Inflammatory macrophage (primary cell): ENCODE data around the gene TRHDE.

Experiments
- DNase-seq, 2 donors: peaks; one replicate each; pipeline ENCODE4 v3.0.0-alpha.2; 2020 to 2022

Gene TRHDE

GRCh38 chr12:72273851-72274351 lies 1.7 kb downstream of the TRHDE start:
- no peak for DNase-seq

DNA sequence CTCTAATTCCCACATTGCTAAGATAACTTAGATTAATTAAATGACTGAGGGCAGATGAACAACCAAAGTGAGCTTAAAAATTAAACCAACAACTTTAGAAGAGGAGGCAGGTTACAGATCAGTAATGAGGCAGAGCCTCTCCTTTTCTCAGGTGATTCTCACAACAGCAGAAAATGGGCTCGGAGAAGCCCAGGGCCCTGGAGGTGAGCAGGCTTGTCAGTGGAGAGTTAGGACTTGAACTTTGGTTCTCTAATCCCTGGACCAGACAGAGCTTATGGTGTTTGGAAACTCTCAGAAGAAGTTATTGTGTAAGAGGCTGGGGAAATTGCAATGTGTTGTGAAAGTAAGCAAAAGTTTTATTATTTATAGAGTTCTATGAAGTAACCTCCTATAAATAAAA lies 2.8 kb downstream of the TRHDE start:
- peak; percentile 60 to 75 for DNase-seq

DNA sequence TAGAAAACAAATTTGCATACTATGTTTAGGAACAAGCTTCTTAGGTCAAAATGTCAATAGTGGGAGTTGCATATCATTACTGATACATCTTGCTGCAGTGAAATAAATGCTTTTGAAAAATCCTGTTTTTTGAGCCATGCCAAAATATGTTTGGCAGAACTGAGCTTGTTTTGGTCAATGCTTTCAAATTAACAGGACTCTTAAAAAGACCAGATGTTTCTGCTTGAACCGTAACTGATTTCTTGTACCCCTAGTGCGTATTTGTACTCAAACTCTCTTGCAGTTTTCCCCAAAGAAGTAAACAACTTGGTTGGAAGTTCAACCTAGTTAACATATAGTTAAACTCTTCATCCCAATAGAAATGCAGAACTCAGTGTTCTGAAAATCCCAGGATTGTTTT lies 3.4 kb downstream of the TRHDE start:
- no peak for DNase-seq

GRCh38 chr12:72276181-72276805 lies 4.1 kb downstream of the TRHDE start:
- DNase-seq: no peak

DNA sequence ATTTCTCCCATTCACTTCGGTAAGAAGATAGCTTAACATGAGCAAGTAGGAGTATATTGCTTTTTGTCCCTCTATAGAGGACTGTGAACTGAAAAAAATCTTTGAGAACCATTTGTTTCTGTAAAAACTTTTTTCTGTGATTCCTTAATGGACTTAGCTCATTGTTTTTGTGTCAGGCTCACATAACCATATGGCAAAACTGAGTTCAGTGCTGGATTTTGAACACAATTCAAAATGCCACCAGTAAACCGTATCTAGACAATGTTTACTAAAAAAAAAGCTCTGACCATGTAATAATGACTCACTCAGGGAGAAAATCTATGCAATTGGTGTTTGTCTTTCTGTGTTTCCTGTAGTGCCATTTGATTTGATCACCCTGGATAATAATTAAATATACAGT lies 5.2 kb downstream of the TRHDE start:
- DNase-seq: no peak

GRCh38 chr12:72278894-72279293 lies 6.7 kb downstream of the TRHDE start:
- DNase-seq: no peak

DNA sequence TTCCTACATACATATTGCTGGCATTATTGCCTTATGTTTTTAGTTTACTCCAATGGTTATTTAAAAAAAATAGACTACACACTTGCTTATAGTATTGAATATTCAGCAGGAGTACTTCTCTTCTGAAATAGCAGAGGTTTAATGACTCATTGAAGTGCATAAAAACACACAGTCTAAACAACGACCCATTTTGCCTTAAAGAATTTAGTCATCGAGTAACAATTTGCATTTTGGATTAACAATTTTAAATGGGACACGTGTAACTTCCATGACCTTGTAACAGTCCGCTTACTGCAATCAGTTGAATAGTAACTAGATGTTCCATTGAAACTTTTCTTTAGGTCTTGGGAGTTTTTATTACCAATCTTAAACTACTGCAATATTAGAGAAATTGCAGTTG lies 9.0 kb downstream of the TRHDE start:
- DNase-seq: no peak

DNA sequence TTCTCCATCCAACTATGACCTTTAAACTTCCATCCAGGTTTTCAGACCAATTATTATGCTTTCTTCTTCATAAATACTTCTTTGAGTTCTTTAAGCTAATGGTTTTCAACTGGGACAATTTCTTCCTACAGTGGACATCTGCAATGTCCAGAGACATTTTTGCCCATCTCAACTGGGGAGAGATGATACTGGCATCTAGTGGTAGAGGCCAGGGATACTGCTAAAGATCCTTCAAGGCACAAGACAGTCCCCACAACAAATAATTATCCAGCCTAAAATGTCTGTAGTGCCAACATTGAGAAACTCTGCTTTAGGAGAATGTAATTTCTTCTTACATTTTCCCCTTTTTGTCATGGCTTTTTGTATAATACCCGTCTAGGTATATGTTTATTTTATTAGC lies 10.6 kb downstream of the TRHDE start:
- peak in 1 of 2 donors; percentile 10 for DNase-seq

- no peak for DNase-seq
These were observed 13.7 kb downstream of the TRHDE start for GRCh38 chr12:72285861-72286260.

- no peak for DNase-seq
These were observed 14.4 kb downstream of the TRHDE start for GRCh38 chr12:72286526-72286925.

DNA sequence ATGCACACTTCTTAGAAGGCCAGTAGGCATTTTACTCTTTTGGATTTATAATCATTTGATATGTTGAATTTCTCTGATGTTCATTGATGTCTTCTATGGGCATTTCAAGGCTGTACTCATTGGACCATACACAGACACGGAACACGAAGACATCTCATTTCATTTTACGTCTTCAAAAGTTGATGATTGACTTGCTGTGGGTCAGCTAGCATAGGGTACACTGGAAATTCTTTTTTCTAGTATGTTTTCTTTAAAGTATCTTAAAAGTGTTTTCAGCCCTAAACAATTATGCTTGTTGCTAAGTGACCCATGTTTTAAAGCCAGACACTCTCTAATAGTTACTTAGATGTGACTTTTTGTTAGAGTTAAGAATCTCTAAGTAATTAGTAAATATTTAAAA lies 16.3 kb downstream of the TRHDE start:
- no peak for DNase-seq

DNA sequence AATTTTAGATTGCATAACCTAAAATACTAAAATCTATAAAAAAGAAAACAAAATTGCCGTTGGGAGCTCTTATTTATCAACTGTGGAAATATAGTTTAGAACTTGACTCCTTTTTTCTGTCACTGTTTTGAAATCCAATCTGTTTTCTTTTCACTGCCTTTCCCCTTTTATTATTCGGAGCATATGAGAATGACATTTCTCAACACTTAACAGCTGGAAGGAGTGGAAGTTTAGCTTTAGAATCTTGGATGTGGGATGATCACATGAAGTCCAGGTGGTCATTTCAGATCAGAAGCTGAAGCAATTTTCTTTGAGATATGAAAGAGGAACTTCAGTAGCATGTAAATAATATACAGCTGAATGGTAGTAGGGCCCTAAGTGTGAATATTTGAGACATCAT lies 16.7 kb downstream of the TRHDE start:
- DNase-seq: no peak

DNA sequence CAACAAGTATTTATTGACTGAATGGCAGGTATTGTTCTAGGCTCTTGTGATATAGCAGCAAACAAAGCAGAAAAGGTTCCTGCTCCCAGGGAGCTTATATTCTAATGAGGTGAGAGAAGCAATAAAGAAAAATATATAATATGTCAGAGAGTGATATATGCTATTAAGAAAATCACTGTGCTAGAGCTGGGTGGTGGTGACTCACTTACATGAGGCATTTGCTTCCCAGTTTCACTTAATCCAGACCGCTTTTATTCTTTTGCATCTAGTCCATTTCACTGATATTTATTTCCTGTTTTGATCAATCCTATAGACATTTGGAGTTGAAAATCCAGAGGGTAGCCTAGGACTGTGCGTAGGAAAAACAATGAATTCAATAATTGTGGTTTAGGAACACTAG lies 17.5 kb downstream of the TRHDE start:
- DNase-seq: no peak

DNA sequence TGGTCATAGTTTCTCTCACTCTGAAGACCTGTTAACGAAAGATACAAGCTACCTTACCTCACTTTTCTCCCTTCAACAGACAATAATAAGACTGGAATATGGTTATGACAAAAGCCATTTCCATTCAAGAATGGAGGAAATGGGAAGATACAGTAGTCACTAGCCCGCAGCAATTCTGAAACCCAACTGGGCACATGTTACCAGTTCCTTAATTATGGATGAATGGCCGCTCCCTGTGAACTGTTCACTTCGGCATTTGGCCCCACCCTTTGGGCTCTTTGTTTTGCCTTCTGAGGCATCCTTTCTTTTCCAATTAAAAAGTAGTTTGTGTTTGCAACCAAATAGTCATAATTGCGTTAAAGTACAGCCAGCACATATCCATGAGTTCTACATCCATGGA lies 19.0 kb downstream of the TRHDE start:
- no peak for DNase-seq

DNA sequence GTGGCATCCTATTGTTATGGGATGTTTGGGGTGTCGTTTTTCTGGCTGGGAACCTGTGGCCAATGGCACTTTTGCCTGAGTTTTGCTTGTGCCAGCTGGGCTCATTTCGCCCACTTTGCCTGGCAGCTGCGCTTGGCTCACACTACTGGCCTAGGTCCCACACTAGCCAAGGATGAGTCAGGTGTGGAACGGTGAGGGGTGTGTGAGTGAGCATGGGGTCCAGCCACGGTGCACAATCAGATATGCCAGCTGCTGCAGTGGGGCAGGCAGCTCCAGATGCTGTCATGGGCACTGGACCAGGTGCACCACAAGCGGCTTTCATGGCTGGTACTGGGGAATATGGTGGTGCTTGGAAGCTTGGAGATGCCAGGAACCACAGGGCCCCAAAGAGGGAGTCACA lies 21.5 kb downstream of the TRHDE start:
- DNase-seq: no peak

- no peak for DNase-seq
These were observed 22.9 kb downstream of the TRHDE start for GRCh38 chr12:72295101-72295500.

GRCh38 chr12:72295744-72296143 lies 23.6 kb downstream of the TRHDE start:
- no peak for DNase-seq

GRCh38 chr12:72296389-72296788 lies 24.2 kb downstream of the TRHDE start:
- DNase-seq: no peak

GRCh38 chr12:72297666-72298065 lies 25.5 kb downstream of the TRHDE start:
- DNase-seq: no peak

DNA sequence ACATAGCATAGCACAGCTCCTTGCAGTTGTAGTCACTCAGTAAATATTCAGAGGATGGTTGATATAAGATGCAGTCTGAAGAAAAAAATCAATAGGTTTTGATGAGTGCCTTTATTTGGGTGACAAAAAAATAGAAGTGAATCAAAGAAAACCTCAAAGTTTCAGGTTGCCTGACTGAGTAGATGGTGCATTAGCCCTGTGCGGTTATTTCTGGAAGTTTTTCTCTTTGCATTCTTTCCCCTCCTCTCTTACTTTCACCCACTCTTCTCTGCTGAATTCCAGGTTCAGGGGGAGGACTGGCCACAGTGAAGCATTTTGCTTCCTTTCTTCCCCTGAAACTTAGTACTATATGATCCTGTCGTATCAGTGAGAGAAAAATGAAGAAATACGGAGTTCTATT lies 28.6 kb downstream of the TRHDE start:
- DNase-seq: no peak

DNA sequence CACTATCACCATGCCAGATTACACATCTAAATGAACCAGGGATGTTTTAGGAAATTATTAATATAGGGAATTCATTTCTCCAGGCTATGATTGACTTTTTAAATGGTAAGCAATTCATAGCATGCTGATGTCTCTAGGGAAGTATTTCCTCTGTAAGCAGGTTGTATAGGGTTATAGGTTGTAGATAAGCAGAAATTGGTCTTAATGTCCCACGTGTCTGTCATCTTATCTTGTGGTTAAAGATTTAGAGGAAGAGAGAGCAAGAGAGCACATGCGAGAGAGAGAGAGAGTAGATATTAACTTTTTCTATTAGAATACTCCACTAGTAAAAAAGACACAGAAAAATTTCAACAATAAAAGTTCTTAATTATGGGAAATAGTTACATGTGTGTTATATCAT lies 32.6 kb downstream of the TRHDE start:
- no peak for DNase-seq

GRCh38 chr12:72307229-72307628 lies 35.1 kb downstream of the TRHDE start:
- no peak for DNase-seq

GRCh38 chr12:72311946-72312345 lies 39.8 kb downstream of the TRHDE start:
- DNase-seq: no peak

DNA sequence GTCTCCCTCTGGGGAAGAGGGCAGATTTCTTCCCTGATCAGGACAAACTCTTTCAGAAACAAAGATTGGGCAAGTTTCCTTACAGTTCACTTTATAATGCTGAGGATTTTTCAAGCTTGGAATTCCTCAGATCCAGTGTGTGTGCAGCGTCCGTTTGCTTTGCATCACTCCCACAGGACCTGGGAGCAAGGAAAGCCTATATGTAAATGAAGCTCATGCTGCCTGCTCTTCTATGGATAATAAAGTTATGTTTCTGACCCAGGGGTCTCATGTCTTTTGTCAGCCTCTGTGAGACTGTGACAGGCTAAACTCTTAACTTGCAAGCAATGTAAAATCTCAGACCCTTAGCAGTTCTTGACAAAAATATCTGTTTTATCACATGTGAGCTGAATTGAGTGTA lies 41.6 kb downstream of the TRHDE start:
- no peak for DNase-seq

GRCh38 chr12:72315858-72316257 lies 43.7 kb downstream of the TRHDE start:
- no peak for DNase-seq
